HG02943 (cell line): Measurements from ENCODE around the gene ZNF708.
"Not testable (repeated sequence)": the region's sequence is repeated elsewhere in the genome, so short reads cannot be mapped to it uniquely, and the experiment has no call there.

Experiments used
- ATAC-seq: cut with Tn5 transposase; IDR thresholded peaks from one replicate; pipeline ENCODE4 v1.9.1; 2021; ENCODE audit warnings: mild to moderate bottlenecking, low read depth, moderate library complexity; ENCODE audit not compliant: unreplicated experiment

ZNF708 gene

DNA sequence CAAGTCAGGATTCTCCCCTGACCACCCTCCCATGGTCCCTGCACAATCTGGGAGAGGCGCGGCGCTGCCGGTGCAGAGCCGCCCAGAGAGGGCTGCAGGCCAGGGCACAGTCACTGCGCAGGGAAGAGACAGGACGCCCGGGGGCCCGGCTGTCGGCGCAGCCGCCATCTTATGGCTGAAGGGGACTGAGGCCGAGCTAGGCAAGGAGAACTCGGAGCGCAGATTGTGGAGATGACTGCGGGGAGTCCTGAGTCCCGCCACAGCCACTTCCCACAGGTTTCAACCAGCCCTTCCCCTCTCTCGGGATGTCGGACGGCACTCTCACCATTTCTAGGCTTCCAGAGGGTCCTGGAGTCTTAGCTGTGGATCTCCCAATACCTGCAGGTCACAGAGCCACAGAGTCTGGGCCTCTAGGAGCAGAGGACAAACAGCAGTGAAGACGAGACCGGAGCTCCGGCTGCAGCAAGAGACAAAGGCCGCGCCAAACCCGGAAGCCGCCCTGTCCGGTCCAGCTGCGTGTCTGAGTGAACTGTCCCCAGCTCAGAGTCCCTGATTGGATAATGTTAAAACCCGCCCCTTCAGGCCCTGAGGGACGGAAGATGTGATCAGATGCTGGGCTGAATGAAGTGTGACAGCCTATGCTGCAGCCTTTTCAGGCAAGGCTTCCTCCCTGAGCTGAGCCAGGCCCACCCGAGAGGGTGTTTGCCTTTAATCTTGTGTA is at the start of gene ZNF708:
Gene ZNF708, minus strand, starts transcription at position 526 of the 721 bp plus-strand sequence. Its CDS starts 198 bp downstream, at position 328.
- ATAC-seq = peak; percentile 99

DNA sequence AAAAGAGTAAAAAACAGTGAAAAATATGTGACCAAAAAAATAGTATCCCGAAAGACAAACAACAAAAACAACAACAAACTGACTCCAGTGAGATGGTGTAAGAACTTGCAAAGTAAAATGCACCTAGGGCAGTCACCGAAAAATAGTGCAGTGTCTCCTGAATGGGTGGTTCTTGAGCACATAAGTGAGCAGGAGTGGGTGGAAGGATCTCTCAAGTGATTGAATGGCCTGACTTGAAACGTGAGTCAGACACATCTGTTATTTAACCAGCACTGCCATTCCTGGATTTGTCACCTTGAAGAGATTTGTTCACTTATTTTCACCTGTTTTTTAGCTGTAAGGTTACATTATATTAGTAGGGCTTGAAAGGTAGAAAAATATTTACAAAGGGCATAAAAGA is 33.1 kb upstream of the ZNF708 start:
- no peak for ATAC-seq

DNA sequence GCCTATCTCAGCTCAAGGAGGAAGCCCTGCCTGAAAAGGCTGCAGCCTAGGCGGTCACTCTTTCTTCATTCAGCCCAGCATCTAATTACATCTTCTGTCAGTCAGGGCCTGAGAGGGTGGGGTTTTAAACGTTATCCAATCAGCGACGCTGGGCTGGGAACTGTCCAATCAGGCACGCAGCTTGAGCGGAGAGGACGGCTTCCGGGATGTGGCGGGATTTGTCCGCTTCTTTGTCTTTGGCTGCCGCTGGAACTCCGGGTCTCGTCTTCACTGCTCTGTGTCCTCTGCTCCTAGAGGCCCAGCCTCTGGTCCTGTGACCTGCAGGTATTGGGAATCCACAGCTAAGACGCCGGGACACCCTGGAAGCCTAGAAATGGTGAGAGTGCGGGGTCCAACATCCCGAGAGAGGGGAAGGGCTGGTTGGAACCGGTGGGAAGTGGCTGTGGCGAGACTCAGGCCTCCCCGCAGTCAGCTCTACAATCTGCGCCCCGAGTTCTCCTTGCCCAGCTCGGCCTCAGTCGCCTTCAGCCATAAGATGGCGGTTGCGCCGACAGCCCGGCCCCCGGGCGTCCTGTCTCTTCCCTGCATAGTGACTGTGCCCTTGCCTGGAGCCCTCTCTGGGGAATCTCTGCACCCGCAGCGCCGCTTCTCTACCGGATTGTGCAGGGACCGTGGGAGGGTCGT is 29.7 kb upstream of the ZNF708 start, which contains the start of gene ZNF738:
Gene ZNF738, plus strand, starts transcription at position 233 of the 684 bp plus-strand sequence. Its CDS starts 141 bp downstream, at position 374.
- ATAC-seq = peak; percentile 93

DNA sequence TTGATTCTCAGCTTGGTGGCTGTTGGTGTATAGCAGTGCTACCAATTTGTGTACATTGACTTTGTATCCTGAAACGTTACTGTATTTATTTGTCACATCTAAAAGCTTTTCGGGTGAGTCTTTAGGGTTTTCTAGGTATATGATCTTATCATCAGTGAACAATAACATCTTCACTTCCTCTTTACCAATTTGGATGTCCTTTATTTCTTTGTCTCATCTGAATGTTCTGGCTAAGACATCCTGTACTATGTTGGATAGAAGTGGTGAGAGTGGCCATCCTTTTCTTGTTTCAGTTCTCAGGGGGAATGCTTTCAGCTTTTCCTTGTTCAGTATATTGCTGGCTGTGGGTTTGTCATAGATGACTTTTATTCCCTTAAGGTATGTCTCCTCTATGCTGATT is 23.6 kb upstream of the ZNF708 start:
- no peak for ATAC-seq

DNA sequence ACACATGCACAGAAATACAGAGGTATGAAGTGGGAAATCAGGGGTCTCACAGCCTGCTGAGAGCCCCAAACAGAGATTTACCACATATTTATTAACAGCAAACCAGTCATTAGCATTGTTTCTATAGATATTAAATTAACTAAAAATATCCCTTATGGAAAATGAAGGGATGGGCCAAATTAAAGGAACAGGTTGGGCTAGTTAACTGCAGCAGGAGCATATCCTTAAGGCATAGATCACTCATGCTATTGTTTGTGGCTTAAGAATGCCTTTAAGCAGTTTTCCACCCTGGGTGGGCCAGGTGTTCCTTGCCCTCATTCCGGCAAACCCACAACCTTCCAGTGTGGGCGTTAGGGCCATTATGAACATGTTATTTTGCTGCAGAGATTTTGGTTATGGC is 15.6 kb upstream of the ZNF708 start:
- ATAC-seq = not testable (repeated sequence)

DNA sequence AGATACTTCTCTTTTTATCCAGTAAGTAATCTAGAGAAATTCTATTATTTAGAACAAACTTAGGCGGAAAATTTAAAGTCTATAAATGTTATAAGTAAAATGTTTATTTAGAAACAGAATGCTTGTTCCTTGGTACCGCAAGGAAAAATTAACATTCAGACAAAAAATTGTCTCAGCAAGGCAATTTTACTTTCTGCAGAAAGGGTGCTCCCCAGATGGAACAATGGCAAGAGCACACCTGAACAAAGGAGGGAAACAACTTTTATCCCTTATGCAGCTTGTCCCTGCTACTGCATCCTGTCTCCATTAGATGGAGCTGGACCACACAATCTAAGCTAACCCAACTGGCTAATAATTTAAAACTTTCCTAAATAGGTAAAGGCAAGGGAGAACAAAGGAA is 6.5 kb upstream of the ZNF708 start:
- no peak for ATAC-seq

DNA sequence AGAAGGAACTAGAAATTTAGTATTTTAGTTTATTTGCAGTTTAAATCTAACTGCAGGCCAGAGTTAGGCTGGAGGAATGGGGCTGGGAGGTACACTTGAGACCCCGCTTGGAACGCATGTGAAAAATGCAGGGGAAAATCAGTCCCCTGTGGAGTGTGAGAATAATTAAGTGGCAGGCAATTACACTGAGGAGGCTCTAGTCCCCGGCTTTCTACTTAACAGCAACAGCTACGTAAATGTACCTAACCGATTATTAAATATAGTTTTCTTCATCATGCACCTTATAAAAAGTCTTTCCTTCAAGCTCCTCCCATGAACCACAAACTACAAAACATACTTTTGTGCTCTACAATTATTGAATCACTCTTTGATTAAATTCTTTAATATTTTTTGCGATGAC is 804 bp downstream of the ZNF708 start:
- no peak for ATAC-seq

DNA sequence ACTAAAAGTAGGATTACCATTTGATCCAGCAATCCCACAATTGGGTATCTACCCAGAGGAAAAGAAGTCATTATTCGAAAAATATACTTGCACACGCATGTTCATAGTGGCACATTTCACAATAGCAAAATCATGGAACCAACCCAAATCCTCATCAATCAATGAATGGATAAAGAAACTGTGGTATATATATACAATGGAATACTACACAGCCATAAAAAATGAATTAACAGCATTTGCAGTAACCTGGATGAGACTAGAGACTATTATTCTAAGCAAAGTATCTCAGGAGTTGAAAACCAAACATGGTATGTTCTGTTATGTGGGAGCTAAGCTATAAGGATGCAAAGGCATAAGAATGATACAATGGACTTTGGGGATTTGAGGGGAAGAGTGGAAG is 3.0 kb downstream of the ZNF708 start:
- ATAC-seq = no peak

DNA sequence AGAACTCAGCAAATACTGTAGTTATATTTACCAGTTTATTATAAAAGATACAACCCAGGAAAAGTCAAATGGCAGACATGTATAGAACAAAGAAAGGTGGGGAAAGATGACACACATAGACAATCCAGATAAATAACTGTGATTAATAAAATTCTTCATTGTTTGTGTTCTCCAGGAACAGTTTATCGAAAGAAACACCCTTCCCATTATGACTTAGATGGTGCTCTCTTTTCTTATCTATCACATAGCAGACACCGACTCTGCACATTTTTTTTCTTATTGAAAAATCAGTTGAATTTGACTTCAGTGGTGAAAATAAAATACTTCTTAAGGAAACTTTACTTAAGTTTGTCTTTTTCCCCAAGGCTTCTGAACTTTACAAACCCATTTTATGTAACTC is 6.2 kb downstream of the ZNF708 start:
- ATAC-seq = no peak

DNA sequence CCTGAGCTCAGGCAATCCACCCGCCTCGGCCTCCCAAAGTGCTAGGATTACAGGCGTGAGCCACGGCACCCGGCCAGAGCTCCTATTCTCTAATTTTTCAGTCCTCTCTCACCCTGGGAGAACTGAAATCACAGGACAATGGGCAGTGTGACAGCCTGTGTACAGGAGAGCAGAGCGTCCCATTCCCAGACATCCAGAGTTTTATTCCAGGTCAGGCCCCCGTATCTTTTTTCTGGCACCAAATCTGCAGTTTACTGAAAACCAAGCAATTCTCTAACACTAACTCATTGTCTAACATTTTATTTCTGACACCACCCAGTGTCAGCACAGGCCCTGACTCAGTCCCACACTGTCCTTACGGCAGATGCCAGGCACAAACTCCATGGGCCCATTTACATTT is 6.7 kb downstream of the ZNF708 start:
- ATAC-seq = no peak

DNA sequence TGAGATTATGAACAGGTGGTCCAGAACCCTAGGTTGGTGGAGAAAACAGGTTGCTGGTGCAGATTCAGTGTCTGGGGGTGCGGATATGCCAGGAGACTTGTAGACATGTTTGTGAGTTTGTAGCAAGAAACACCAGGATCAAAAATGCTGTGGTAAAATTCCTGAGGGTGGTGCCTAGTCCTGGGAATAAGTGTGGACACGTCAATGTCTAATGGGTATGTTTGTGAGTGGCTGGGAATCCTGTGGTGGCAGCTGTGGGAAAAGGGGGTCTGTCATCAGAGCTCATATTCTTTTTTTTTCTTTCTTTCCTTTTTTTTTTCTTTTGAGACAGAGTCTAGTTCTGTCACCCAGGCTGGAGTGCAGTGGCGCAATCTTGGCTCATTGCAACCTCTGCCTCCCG is 7.2 kb downstream of the ZNF708 start:
- ATAC-seq = no peak

DNA sequence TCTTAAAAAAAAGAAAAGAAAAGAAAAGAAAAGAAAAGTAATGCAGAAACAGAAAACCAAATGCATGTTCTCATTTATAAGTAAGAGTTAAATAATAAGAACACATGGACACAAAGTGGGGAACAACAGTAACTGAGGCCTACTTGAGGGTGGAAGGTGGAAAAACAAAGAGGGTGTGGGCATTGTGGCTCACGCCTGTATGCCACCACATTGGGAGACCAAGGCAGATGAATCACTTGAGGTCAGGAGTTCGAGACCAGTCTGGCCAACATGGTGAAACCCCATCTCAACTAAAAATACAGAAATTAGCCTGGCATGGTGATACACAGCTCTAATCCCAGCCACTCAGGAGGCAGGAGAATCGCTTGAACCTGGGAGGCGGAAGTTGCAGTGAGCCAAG is 8.1 kb downstream of the ZNF708 start:
- ATAC-seq = no peak

DNA sequence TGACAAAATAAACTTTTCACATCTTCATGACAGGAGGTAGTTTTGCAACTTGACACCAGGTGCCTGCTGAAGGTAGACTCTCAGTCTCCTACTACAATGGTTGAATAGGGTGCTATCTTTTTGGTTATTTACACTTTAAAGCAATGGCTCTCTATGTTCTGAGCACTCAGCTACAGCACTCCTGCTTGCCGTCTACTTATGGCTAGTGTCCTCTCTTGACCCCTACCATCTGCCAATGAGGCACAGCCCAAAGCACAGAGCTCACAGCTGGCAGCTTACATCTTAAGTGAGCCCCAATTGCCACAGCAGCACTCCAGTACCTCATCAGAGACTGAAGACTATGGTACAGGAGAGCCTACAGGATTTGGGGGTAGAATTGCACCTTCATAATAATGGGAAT is 11.4 kb downstream of the ZNF708 start:
- no peak for ATAC-seq

DNA sequence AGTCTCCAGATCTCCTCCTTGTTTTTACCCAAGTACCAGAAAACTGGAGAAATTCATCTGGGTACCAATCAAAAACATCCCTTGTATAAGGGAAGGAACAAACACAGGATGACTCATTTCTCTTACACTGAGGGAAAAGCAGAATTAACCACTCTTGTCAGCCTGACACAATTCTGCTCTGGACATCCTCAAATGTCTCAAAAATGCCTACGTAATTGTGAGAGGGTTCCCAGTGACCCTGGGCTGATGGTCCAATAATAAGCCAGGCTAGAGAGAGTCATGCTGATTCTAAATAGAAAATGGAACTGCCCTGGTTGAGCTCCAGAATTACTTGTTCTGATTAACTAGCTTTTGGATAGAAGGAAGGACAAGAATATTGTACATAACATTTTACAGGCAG is 14.5 kb downstream of the ZNF708 start:
- no peak for ATAC-seq

DNA sequence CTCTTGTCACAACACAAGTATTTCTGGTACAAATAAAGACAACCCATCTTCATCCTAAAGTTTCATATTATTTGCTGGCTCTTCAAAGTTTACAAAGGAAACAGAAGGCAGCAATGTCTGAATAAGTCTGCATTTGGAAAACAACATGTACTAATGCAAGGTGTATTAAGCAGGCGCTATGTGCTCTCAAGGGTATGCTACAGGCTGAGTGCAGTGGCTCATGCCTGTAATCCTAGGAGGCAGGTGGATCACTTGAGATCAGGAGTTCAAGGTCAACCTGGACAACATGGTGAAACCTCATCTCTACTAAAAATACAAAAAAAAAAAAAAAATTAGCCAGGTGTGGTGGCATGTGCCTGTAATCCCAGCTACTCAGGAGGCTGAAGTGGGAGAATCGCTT is 16.4 kb downstream of the ZNF708 start:
- ATAC-seq = not testable (repeated sequence)

DNA sequence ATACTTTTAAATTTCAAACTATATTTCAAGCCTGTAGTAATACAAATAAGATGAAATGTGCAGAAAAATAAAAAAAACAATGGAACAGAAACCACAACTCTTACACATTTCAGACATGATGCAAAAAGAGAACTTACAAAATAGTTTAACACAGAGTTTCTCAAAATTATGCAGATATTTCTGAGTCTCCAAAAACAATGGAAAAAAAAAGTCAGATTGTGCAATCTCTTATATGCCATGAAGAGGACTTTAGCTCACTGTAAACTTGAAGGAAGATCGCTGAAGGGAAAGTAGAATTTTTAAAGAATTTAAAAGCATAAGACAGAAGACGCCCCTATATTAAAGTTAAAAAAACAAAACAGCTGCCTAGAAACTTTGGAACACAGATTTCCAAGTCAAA is 20.4 kb downstream of the ZNF708 start:
- no peak for ATAC-seq

DNA sequence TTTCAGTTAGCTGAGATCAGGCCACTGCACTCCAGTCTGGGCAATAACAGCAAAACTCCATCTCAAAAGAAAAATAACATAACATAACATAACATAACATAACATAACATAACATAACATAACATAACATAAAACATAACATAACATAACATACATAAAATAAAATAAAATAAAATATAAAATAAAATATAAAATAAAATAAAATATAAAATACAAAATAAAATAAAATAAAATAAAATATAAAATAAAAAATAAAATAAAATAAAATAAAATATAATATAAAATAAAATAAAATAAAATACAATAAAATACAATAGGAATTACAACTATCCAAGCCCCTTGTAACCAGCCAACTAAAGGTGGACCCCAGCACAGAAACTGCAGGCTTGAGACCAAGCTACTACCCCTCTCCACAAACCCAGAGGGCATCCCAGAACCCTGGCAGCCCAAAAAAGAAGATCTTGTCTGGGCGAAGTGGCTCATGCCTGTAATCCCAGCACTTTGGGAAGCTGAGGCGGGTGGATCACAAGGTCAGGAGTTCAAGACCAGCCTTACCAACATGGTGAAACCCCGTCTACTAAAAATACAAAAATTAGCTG is 22.2 kb downstream of the ZNF708 start:
- ATAC-seq = not testable (repeated sequence)

DNA sequence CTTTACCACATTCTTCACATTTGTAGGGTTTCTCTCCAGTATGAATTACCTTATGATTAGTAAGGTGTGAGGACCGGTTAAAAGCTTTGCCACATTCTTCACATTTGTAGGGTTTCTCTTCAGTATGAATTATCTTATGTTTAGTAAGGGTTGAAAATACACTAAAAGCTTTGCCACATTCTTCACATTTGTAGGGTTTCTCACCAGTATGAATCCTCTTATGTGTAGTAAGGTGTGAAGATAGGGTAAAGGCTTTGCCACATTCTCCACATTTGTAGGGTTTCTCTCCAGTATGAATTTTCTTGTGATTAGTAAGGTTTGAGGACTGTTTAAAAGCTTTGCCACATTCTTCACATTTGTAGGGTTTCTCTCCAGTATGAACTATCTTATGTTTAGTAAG is 35.4 kb downstream of the ZNF708 start:
- ATAC-seq = not testable (repeated sequence)

DNA sequence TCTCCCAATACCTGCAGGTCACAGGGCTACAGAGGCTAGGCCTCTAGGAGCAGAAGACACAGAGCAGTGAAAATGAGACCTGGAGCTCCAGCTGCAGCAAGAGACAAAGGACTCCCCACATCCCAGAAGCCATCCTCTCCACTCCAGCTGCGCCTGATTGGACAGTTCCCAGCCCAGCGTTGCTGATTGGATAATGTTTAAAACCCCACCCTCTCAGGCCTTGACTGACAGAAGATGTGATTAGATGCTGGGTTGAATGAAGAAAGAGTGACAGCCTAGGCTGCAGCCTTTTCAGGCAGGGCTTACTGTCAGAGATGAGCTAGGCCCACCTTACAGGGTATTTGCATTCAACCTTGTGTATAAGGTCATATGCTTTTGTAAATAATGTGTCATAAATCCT is 59.4 kb downstream of the ZNF708 start:
- no peak for ATAC-seq

DNA sequence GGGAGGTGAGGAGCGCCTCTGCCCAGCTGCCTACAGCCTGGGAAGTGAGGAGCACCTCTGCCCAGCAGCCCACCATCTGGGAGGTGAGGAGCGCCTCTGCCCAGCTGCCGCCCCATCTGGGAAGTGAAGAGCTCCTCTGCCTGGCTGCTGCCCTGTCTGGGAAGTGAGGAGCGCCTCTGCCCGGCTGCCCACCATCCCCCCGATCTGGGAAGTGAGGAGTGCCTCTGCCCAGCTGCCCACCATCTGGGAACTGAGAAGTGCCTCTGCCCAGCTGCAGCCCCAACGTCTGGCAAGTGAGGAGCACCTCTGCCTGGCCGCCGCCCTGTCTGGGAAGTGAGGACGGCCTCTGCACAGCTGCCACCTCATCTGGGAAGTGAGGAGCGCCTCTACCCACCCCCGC is 64.3 kb downstream of the ZNF708 start:
- no peak for ATAC-seq

DNA sequence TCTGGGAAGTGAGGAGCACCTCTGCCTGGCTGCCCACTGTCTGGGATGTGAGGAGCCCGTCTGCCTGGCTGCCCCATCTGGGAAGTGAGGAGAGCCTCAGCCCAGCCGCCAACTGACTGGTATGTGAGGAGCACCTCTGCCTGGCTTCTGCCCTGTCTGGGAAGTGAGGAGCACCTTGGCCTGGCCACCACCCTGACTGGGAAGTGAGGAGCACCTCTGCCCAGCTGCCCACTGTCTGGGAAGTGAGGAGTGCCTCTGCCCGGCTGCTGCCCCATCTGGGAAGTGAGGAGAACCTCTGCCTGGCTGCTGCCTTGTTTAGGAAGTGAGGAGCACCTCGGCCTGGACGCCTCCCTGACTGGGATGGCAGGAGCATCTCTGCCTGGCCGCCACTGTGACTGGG is 64.8 kb downstream of the ZNF708 start:
- no peak for ATAC-seq
